Osteoblast (primary cell): ENCODE measurements around the gene EEF2K. TPM values are rescaled to one million over a fixed set of nuclear protein-coding genes. Genes with fewer than 3 reads are reported as not detected.
"Not testable (repeated sequence)": the region's sequence is repeated elsewhere in the genome, so short reads cannot be mapped to it uniquely, and the experiment has no call there.

Experiments
- DNase-seq: peaks from one replicate; pipeline ENCODE4 v3.0.0; 2011; ENCODE audit warnings: low spot score, mixed read lengths; ENCODE audit not compliant: insufficient read length; ENCODE audit errors: missing footprints
- H2AFZ ChIP-seq: 2 replicates; pipeline ENCODE4 v1.6.0; 2011; ENCODE audit warnings: mild to moderate bottlenecking, low read length
- H3K27ac ChIP-seq: 2 replicates; pipeline ENCODE4 v1.5.1; 2011; ENCODE audit warnings: mild to moderate bottlenecking, low read depth, low read length, moderate library complexity
- H3K27me3 ChIP-seq: 2 replicates; pipeline ENCODE4 v1.6.0; 2012; ENCODE audit warnings: mild to moderate bottlenecking, control low read depth, inconsistent platforms, low read length, moderate library complexity; ENCODE audit not compliant: insufficient read depth
- H3K36me3 ChIP-seq: 2 replicates; pipeline ENCODE4 v1.5.1; 2011; ENCODE audit warnings: mild to moderate bottlenecking, low read length, control low read depth, moderate library complexity; ENCODE audit not compliant: insufficient read depth
- H3K4me1 ChIP-seq: 2 replicates; pipeline ENCODE4 v1.5.1; 2011; ENCODE audit warnings: mild to moderate bottlenecking, low read length, control low read depth, moderate library complexity; ENCODE audit not compliant: insufficient read depth
- H3K4me2 ChIP-seq: 2 replicates; pipeline ENCODE4 v1.6.0; 2011; ENCODE audit warnings: mild to moderate bottlenecking, low read length; ENCODE audit not compliant: insufficient read depth
- H3K4me3 ChIP-seq: fragments of 200-600 bp; sonication (generic); 3 replicates; pipeline ENCODE4 v1.5.1; 2012; ENCODE audit warnings: mild to moderate bottlenecking, low read length, inconsistent platforms; ENCODE audit not compliant: insufficient read depth
- H3K79me2 ChIP-seq: 2 replicates; pipeline ENCODE4 v1.6.0; 2012; ENCODE audit warnings: mild to moderate bottlenecking, low read length, control low read depth, inconsistent platforms; ENCODE audit not compliant: insufficient read depth
- H3K9me3 ChIP-seq: 2 replicates; pipeline ENCODE4 v1.5.1; 2011; ENCODE audit warnings: low read depth, low read length, control low read depth
- H4K20me1 ChIP-seq: 2 replicates; pipeline ENCODE4 v1.6.0; 2012; ENCODE audit warnings: mild to moderate bottlenecking, low read length, control low read depth; ENCODE audit not compliant: insufficient read depth
- total RNA-seq: library from RNA; depleted of rRNA; stranded (reverse); fragments of >200 nt; gene quantifications from 2 replicates; pipeline ENCODE4 v1.2.3, GENCODE V29; 2012
- TF ChIP-seq, protein P1 (sequence below): IDR thresholded peaks from 2 replicates; pipeline ENCODE4 v1.5.1; 2011; ENCODE audit warnings: mild to moderate bottlenecking, low read depth, low read length, moderate library complexity; ENCODE audit errors: extremely low read depth

Gene EEF2K
- total RNA-seq, 1 donor = 41.6 TPM

DNA sequence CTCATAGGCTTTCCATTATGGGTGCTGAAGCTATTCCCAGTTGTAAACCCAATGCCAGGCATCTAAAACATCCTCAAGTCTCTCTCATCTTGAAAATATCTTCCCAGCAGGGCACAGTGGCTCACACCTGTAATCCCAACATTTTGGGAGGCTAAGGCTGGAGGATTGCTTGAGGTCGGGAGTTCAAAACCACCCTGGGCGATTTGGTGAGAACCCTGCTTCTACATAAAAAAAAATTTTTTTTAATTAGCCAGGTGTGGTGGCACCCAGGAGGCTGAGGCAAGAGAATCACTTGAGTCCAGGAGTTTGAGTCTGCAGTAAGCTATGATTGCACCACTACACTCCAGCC lies 13.0 kb upstream of the EEF2K start:
- TF ChIP-seq, protein P1, sequence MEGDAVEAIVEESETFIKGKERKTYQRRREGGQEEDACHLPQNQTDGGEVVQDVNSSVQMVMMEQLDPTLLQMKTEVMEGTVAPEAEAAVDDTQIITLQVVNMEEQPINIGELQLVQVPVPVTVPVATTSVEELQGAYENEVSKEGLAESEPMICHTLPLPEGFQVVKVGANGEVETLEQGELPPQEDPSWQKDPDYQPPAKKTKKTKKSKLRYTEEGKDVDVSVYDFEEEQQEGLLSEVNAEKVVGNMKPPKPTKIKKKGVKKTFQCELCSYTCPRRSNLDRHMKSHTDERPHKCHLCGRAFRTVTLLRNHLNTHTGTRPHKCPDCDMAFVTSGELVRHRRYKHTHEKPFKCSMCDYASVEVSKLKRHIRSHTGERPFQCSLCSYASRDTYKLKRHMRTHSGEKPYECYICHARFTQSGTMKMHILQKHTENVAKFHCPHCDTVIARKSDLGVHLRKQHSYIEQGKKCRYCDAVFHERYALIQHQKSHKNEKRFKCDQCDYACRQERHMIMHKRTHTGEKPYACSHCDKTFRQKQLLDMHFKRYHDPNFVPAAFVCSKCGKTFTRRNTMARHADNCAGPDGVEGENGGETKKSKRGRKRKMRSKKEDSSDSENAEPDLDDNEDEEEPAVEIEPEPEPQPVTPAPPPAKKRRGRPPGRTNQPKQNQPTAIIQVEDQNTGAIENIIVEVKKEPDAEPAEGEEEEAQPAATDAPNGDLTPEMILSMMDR = no peak
- Histone ChIP-seq H3K4me1 (peaks cover 30% of the 10 kb centered on the region), H3K36me3 (no peaks in the 10 kb centered on the region), H3K9me3 (no peaks in the 10 kb centered on the region), H3K27me3 (no peaks in the 10 kb centered on the region), H2AFZ (peak overlapping the region; percentile 71), H3K4me2 (peak overlapping the region; percentile 94), H3K4me3 (peak overlapping the region; percentile 72), H4K20me1 (no peaks in the 10 kb centered on the region), H3K79me2 (no peaks in the 10 kb centered on the region), H3K27ac (peak overlapping the region; percentile 94)
- DNase-seq = no peak

DNA sequence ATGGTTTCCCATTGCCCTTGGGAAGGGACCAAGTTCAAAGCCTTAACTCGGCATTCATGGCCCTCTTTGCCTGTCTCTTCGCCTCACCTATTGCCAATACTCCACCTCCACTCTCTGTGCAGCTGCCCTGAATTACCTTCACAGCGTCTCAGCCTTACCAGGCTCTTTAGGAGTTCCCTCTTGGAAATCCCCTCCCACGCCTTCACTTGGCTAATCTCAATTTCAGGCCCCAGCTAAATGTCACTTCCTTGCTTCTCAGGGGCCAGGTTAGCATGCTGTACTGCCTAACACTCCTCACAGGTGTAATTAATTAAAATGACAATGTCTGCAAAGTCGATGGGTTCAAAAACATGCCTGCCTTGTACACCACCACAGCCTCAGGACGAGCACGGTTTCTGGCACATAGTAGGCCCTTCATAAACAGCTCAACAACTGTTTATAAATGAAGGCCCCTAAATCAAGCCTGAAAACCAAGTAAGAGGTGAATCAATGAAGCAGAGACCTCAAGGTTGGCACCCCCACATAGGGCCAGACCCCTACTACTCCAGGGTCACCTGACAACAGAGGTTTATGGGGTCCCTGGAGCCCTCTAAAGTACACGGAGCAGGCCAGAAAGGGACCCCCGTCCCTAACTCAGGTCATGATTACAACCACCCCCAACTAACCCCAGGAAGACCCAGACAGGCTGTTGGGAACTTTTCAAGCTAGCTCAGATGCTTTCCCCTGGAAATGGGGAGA lies 11.2 kb upstream of the EEF2K start:
- TF ChIP-seq, protein P1 = no peak
- Histone ChIP-seq H3K27me3 (no peaks in the 10 kb centered on the region), H3K4me3 (no peak overlapping the region), H3K27ac (no peak overlapping the region), H3K9me3 (no peaks in the 10 kb centered on the region), H3K36me3 (no peaks in the 10 kb centered on the region), H3K4me1 (peaks cover 32% of the 10 kb centered on the region), H2AFZ (no peak overlapping the region), H3K4me2 (no peak overlapping the region), H3K79me2 (no peaks in the 10 kb centered on the region), H4K20me1 (no peaks in the 10 kb centered on the region)
- DNase-seq = no peak

DNA sequence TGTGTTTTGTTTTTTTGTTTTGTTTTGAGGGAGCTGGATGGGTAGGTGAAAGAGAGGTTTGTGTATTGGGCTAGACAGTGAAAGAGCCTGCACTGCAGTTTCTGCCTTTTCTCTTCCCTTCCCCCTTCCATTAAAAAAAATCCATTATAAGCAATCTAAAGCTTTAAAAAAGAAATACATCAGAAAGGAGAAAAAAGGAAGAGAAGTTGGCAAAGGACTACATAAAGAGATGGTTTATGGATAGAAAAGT lies 10.7 kb upstream of the EEF2K start:
- Histone ChIP-seq H3K79me2 (no peaks in the 10 kb centered on the region), H3K4me2 (peak overlapping the region; percentile 87), H4K20me1 (no peaks in the 10 kb centered on the region), H3K9me3 (no peaks in the 10 kb centered on the region), H3K36me3 (no peaks in the 10 kb centered on the region), H3K27ac (no peak overlapping the region), H2AFZ (no peak overlapping the region), H3K27me3 (no peaks in the 10 kb centered on the region), H3K4me3 (no peak overlapping the region), H3K4me1 (peaks cover 30% of the 10 kb centered on the region)
- TF ChIP-seq, protein P1 = no peak
- no peak for DNase-seq

DNA sequence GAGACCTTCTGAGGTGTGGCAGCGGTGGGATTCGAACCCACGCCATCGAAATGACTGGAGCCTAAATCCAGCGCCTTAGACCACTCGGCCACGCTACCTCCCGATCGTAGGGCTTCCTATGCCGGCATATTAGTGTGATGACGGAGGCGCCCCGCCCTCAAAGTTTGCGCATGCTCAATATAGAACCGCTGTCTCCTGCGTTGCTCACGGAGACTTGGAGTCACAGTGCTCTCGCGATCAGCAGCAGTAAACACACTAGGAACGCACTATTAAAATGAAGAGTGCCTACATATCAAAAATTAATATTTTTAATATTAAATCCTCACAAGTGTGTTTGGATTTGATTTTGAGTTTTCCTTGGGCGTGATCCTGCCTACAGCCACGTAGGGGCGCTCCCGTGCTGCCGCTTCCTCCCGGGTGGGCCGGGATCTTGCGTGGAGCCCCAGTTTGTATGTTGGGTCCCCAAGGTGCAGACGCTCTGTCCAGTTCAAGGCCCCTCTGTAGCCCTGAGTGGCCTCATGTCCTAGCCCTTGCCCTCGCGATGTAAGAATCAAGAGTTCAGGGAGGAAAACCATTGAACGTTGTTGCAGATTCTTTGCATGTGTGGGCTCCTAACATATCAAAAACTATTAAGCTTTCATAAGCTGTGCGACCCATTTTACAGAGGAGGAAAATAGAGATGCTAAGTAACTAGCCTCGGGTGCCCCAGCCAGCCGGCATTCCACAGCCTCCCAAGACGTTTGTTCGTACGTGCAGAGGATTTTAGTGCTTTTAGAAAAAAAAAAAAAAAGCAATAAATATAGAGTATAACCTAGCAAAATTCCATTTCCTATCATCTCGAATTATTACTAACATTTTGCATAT lies 10.2 kb upstream of the EEF2K start:
- peak overlapping the region; percentile 45 for H3K27ac ChIP-seq
- TF ChIP-seq, protein P1 = peak; percentile 84

DNA sequence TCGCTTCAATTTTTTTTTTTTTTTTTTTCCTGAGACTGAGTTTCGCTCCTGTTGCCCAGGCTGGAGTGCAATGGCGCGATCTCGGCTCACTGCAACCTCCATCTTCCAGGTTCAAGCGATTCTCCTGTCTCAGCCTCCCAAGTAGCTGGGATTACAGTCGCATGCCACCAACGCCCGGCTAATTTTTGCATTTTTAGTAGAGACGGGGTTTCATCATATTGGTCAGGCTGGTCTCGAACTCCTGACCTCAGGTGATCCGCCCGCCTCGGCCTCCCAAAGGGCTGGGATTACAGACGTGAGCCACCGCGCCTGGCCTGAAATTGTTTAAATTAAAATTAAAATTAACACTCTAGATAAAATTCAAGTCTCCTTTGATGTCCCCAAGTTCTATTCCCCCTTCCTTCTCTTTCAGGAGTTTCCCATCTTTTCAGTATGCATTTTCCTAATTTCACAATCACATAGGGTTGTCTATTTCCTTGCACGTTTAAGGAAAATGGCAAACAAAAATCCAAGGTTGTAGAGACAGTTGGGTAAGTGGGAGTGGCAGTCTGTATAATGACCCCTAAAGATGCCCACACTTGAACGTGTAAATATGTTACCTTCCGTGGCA lies 9.4 kb upstream of the EEF2K start:
- H2AFZ ChIP-seq, H3K27ac ChIP-seq, H3K27me3 ChIP-seq, H3K36me3 ChIP-seq, DNase-seq, H3K79me2 ChIP-seq, H4K20me1 ChIP-seq, H3K9me3 ChIP-seq: not testable (repeated sequence)
- Histone ChIP-seq H3K4me3 (peak overlapping the region; percentile 72), H3K4me1 (peaks cover 29% of the 10 kb centered on the region), H3K4me2 (peak overlapping the region; percentile 87)

More for the DNA sequence above, 10.2 kb upstream of the EEF2K start:
- Histone ChIP-seq H3K36me3 (no peaks in the 10 kb centered on the region), H3K4me1 (peaks cover 30% of the 10 kb centered on the region), H3K4me3 (peak overlapping the region; percentile 72), H4K20me1 (no peaks in the 10 kb centered on the region), H3K27me3 (no peaks in the 10 kb centered on the region), H3K4me2 (peak overlapping the region; percentile 87), H3K79me2 (no peaks in the 10 kb centered on the region), H2AFZ (peak overlapping the region; percentile 88), H3K9me3 (no peaks in the 10 kb centered on the region)
- peak; percentile 89 for DNase-seq
